C4-2B (cell line): ENCODE results near the gene SLC51A.

ENCODE experiments used
- ZFX ChIP-seq: fragments of 450-650 bp; IDR thresholded peaks from 2 replicates; pipeline ENCODE4 v1.6.1; 2017
- TF ChIP-seq, protein P1 (sequence below): fragments of 450-650 bp; conservative IDR thresholded peaks from 2 replicates; pipeline ENCODE4 v1.5.1; 2017; ENCODE audit warnings: mild to moderate bottlenecking

DNA sequence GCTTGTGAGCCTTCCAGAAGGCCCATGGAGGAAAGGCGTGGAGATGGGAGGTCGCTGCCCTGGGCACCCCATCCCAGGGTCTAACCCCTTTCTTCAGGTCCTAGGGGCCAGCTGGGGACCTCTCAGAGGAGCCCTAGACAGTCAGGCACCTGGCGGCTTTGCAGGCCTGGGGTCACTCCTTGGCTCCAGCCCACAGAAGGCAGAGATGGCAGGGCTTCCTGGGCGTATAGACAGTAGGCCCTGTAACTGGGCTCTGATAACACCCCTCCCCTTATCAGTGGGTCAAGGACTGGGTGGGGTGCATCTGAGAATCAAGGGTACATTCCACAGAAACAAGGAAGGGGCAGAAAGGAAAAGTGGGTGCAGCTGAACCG, 21.8 kb upstream of the SLC51A start:
- TF ChIP-seq, protein P1, sequence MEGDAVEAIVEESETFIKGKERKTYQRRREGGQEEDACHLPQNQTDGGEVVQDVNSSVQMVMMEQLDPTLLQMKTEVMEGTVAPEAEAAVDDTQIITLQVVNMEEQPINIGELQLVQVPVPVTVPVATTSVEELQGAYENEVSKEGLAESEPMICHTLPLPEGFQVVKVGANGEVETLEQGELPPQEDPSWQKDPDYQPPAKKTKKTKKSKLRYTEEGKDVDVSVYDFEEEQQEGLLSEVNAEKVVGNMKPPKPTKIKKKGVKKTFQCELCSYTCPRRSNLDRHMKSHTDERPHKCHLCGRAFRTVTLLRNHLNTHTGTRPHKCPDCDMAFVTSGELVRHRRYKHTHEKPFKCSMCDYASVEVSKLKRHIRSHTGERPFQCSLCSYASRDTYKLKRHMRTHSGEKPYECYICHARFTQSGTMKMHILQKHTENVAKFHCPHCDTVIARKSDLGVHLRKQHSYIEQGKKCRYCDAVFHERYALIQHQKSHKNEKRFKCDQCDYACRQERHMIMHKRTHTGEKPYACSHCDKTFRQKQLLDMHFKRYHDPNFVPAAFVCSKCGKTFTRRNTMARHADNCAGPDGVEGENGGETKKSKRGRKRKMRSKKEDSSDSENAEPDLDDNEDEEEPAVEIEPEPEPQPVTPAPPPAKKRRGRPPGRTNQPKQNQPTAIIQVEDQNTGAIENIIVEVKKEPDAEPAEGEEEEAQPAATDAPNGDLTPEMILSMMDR = no peak
- TF ChIP-seq ZFX = no peak
